ENCODE measurements around the gene KIF6.

Gene KIF6

DNA sequence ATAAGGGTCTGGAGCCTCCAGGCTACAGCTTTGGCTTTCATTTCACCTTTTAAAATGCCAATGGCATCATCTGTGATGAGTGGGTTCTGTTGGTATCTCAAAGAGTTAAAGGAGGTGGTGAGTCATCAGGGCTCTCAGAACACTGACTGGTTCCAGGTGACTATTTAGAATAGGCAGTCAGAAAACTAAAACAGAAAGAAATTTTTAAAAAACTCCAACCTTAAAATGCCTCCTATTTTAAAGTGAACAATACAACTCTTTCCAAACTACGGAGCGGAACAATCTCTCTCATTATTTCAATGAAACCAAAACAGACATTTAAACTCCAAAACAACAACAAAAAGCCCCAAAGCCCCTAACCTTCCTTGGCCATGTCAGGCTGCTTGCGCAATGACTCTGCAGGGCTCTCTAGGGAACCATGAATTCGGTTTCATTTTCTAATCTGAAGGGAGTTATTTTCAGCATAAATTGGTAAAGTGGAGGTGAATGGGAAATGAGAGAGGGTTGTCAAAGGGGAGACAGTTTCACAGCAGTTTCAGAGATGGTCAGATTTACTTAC lies 194.9 kb downstream of the KIF6 start:
- TF ChIP-seq, protein P1, sequence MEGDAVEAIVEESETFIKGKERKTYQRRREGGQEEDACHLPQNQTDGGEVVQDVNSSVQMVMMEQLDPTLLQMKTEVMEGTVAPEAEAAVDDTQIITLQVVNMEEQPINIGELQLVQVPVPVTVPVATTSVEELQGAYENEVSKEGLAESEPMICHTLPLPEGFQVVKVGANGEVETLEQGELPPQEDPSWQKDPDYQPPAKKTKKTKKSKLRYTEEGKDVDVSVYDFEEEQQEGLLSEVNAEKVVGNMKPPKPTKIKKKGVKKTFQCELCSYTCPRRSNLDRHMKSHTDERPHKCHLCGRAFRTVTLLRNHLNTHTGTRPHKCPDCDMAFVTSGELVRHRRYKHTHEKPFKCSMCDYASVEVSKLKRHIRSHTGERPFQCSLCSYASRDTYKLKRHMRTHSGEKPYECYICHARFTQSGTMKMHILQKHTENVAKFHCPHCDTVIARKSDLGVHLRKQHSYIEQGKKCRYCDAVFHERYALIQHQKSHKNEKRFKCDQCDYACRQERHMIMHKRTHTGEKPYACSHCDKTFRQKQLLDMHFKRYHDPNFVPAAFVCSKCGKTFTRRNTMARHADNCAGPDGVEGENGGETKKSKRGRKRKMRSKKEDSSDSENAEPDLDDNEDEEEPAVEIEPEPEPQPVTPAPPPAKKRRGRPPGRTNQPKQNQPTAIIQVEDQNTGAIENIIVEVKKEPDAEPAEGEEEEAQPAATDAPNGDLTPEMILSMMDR (IDR thresholded peaks at IDR 0.05; ENCODE audit: low read depth, low read length): no peak
- no peak overlapping the region for H3K4me3 ChIP-seq (ENCODE audit: low read depth, low read length)

DNA sequence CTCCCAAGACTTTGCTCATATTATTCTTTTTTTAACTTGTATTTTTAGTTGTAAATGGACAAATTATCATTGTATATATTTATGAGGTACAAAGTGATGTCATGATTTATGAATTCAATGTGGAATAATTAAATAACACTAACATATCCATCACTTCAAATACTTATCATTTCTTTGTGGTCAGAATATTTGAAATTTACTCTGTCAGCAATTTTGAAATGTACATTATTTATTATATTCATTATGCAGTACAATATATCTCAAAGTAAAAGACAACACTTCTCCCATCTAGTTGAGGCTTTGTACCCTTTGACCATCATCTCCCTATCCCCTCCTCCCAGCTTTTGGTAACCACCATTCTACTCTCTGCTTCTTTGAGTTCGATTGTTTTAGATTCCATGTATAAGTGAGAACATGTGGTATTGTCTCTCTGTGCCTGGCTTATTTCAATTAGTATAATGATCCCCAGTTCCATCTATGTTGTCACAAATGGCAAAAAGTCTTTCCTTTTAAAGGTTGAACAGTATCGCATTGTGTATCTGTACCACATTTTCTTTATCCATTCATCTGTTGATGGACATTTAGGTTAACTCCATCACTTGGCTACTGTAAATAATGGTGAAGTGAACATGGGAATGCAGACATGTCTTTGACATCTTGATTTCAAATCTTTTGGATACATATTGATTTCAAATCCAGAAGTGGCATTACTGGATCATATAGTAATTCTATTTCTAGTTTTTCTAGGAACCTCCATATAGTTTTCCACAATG lies 197.2 kb downstream of the KIF6 start:
- no peak overlapping the region for H3K4me3 ChIP-seq (ENCODE audit: low read depth, low read length)
- TF ChIP-seq, protein P1 (IDR thresholded peaks at IDR 0.05; ENCODE audit: low read depth, low read length): no peak

DNA sequence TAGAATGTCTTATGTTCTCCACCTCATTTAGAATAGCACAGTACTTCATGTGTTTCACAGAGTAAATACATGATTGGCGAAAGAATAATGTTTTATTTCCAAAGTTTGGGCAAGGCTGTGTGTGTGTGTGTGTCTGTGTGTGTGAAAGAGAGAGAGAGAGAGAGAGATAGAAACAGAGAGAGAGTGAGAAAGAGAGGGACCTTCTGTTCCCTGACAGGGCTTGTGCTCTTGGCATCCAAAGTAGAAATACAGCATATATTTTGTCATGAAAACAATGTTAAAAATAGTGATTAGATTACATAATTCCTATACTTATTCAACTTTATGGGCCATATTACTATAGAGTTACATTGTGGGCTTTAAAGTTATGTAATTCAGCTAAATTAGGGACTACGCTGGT lies 201.2 kb downstream of the KIF6 start:
- TF ChIP-seq, protein P1 (IDR thresholded peaks at IDR 0.05; ENCODE audit: low read depth, low read length): no peak

DNA sequence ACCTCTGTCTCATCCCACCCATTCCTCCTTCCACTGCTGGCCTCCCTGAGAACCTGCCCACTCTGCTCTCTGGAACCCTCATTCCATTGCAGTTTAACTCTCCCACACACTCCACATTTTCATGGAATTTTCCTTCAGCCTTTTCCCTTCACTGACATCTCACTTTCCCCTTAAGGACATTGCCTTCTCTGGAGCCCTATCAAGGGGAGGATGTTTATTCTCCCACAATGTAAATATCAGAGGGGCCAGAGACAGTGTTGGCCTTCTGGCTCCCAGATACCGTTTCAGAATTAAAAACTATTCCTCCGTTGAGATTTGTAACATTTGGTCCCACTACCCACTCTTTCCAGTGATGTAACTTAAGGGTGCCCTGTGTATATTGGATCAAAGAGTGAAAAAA lies 203.2 kb downstream of the KIF6 start:
- TF ChIP-seq, protein P1 (IDR thresholded peaks at IDR 0.05; ENCODE audit: low read depth, low read length): no peak
- no peak overlapping the region for H3K4me3 ChIP-seq (ENCODE audit: low read depth, low read length)

More for the DNA sequence above, 201.2 kb downstream of the KIF6 start:
- no peak overlapping the region for H3K4me3 ChIP-seq (ENCODE audit: low read depth, low read length)

DNA sequence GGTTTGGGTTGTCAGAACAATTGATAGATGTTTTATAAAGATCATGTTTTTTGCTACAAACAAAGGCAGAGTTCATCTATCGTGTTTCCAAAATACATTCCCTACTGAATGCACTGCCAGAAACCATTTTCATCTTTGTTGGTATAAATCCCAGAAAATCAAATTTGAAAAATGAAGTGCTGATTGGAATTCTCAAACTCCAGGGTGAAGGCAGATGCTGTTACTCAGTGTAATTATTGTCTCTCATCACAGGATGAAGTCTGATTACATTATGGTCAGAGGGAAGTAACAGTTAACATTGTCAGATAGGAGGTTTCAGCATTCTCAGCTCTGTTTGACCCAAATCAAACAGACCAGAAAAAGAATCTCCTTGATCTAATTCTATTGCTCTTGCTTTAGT lies 204.3 kb downstream of the KIF6 start:
- TF ChIP-seq, protein P1 (IDR thresholded peaks at IDR 0.05; ENCODE audit: low read depth, low read length): no peak
- H3K4me3 ChIP-seq (ENCODE audit: low read depth, low read length): no peak overlapping the region

DNA sequence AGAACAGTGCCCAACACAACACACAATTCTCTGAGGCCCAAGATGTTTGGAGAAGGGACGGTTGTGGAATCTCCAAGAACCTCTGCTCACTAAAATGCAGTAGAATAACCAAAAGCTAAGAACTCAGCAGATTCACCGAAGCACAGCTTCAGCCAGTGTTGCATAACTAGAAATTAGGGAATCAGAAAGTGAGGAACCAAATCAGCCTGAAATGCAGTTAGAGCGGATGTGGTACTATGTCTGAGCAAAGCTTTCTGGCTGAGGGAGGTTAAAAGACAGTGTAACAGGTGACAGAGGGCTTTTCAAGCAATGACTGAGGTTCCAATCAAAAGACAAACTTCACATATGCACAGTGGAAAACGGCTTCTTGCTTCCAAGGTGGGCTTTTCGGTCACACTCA lies 204.8 kb downstream of the KIF6 start:
- TF ChIP-seq, protein P1 (IDR thresholded peaks at IDR 0.05; ENCODE audit: low read depth, low read length): no peak

DNA sequence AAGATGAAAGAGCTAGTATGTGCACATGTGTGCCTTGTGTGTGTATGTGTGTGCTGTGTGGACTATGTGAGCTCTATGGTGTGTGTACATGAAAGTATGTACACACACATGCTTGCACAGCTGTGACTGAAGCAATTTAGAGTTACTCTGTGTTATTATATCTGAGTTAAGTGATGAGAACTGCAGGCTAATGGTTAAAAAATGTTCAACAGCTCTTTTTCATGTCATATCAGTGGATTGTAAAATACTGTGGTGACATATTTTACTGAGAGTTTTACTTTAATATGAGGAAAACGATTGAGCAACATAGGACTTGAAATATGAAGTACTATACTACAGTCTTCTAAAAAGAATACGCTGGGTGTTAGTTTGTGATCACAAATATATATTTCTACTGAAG lies 207.0 kb downstream of the KIF6 start:
- TF ChIP-seq, protein P1 (IDR thresholded peaks at IDR 0.05; ENCODE audit: low read depth, low read length): no peak

More for the DNA sequence above, 204.8 kb downstream of the KIF6 start:
- H3K4me3 ChIP-seq (ENCODE audit: low read depth, low read length): no peak overlapping the region

More for the DNA sequence above, 207.0 kb downstream of the KIF6 start:
- H3K4me3 ChIP-seq (ENCODE audit: low read depth, low read length): no peak overlapping the region

Measured in WI38 (cell line).